B cell (primary cell): ENCODE measurements around the gene IL17REL. TPM values are rescaled to one million over a fixed set of nuclear protein-coding genes. Genes with fewer than 3 reads are reported as not detected.

Source experiments
- ATAC-seq: fragments of 200-7000 bp; cut with Tn5 transposase; one replicate; pipeline ENCODE4 v1.10.0; 2021; ENCODE audit warnings: low read depth, mild to moderate bottlenecking, moderate number of reproducible peaks, moderate library complexity
- CTCF ChIA-PET: fragments of 350-600 bp; sonication (Branson Sonifier 250); formaldehyde crosslinking; loops from one replicate; lab custom pipeline; 2021; ENCODE audit warnings: antibody characterized with exemption, inconsistent platforms; lab: Charles Lee
- POLR2A ChIA-PET: fragments of 350-600 bp; sonication (Branson Sonifier 250); formaldehyde crosslinking; loops from one replicate; lab custom pipeline; 2021; ENCODE audit warnings: antibody characterized with exemption; lab: Charles Lee
- DNase-seq: peaks from one replicate; pipeline ENCODE4 v3.0.0; 2013
- H2AFZ ChIP-seq: 2 replicates; pipeline ENCODE4 v1.6.1; 2012; ENCODE audit warnings: mild to moderate bottlenecking, low read depth, low read length; ENCODE audit not compliant: insufficient read depth, poor library complexity, severe bottlenecking
- H3K27ac ChIP-seq, 2 donors: 1 replicate in 1 of 2; 2 replicates in 1 of 2; pipeline ENCODE4 v1.5.1; 2012 to 2013; ENCODE audit warnings: low read length in 2 of 2, mild to moderate bottlenecking in 2 of 2, moderate library complexity in 1 of 2
- H3K27me3 ChIP-seq, 4 experiments: fragments of 200-600 bp in 1 of 4; sonication (generic) in 1 of 4; replicated peaks in 1 of 4; 1 replicate in 2 of 4; 2 replicates in 2 of 4; pipeline versions ENCODE4 v1.6.1 to v1.7.0; 2013 to 2016; ENCODE audit warnings: low read length in 3 of 4, mild to moderate bottlenecking in 2 of 4, mixed read lengths in 1 of 4, moderate library complexity in 1 of 4; ENCODE audit not compliant: insufficient read depth in 4 of 4, control insufficient read depth in 3 of 4; ENCODE audit errors: control extremely low read depth in 1 of 4
- H3K36me3 ChIP-seq, 2 experiments: replicated peaks in 1 of 2; 1 replicate in 1 of 2; 2 replicates in 1 of 2; pipeline versions ENCODE4 v1.6.1 to v1.7.1; 2013; ENCODE audit warnings: low read length in 1 of 2; ENCODE audit not compliant: insufficient read depth in 2 of 2, control insufficient read depth in 1 of 2; ENCODE audit errors: control extremely low read depth in 1 of 2, extremely low read depth in 1 of 2
- H3K4me1 ChIP-seq, 2 donors: fragments of 200-600 bp in 1 of 2; sonication (generic) in 1 of 2; 1 replicate in 1 of 2; 2 replicates in 1 of 2; pipeline versions ENCODE4 v1.5.1 to v1.6.1; 2013 to 2017; ENCODE audit warnings: low read length in 2 of 2; ENCODE audit not compliant: control insufficient read depth in 2 of 2, insufficient read depth in 2 of 2
- H3K4me2 ChIP-seq: replicated peaks from 2 replicates; pipeline ENCODE3; 2012; ENCODE audit warnings: mild to moderate bottlenecking, low read depth, low read length; ENCODE audit not compliant: poor library complexity, severe bottlenecking
- H3K4me3 ChIP-seq, 5 experiments: fragments of 200-600 bp in 1 of 5; sonication (generic) in 1 of 5; 1 replicate in 3 of 5; 2 replicates in 2 of 5; pipeline versions ENCODE4 v1.5.1 to v1.7.0; 2011 to 2016; ENCODE audit warnings: low read length in 4 of 5, mild to moderate bottlenecking in 4 of 5, low read depth in 2 of 5, control low read depth in 1 of 5, moderate library complexity in 1 of 5; ENCODE audit not compliant: insufficient read depth in 1 of 5; ENCODE audit errors: control extremely low read depth in 1 of 5, extremely low read depth in 1 of 5
- H3K79me2 ChIP-seq: fragments of 200-600 bp; sonication (generic); one replicate; pipeline ENCODE4 v1.6.0; 2016; ENCODE audit warnings: low read length; ENCODE audit not compliant: control insufficient read depth, insufficient read depth
- H3K9ac ChIP-seq: fragments of 200-600 bp; sonication (generic); 2 replicates; pipeline ENCODE4 v1.6.1; 2017; ENCODE audit warnings: mild to moderate bottlenecking, low read length, moderate library complexity
- H3K9me3 ChIP-seq, 3 donors: one replicate each; pipeline versions ENCODE4 v1.6.1 to v1.7.1; 2013; ENCODE audit warnings: low read length in 2 of 3; ENCODE audit not compliant: control insufficient read depth in 2 of 3, insufficient read depth in 1 of 3; ENCODE audit errors: control extremely low read depth in 1 of 3
- H4K20me1 ChIP-seq: 2 replicates; pipeline ENCODE4 v1.6.0; 2012; ENCODE audit warnings: mild to moderate bottlenecking, low read length; ENCODE audit not compliant: insufficient read depth, control insufficient read depth, poor library complexity, severe bottlenecking
- H3K27ac Mint-ChIP-seq: one replicate; pipeline ENCODE4 v1.8.0; 2021; ENCODE audit warnings: mixed read lengths
- H3K27me3 Mint-ChIP-seq: one replicate; pipeline ENCODE4 v1.8.0; 2021; ENCODE audit warnings: mixed read lengths
- H3K4me1 Mint-ChIP-seq: one replicate; pipeline ENCODE4 v1.8.0; 2021; ENCODE audit warnings: mixed read lengths
- H3K4me3 Mint-ChIP-seq: one replicate; pipeline ENCODE4 v1.8.0; 2021; ENCODE audit warnings: mixed read lengths
- H3K9me3 Mint-ChIP-seq: one replicate; pipeline ENCODE4 v1.8.0; 2022; ENCODE audit warnings: mixed read lengths; ENCODE audit not compliant: insufficient read depth
- CTCF ChIP-seq: fragments of 200-600 bp; IDR thresholded peaks from one replicate; pipeline ENCODE4 v1.8.0; 2022; ENCODE audit warnings: antibody characterized with exemption, mild to moderate bottlenecking
- EZH2 ChIP-seq: IDR thresholded peaks from 2 replicates; pipeline ENCODE4 v1.6.1; 2012; ENCODE audit warnings: borderline replicate concordance, low read depth, mild to moderate bottlenecking, moderate library complexity, low read length; ENCODE audit not compliant: insufficient read depth, poor library complexity, severe bottlenecking
- WGBS: methylation state at CpG from one replicate; pipeline ENCODE4 v1.1.5; 2013; ENCODE audit warnings: missing lambda C conversion rate; ENCODE audit not compliant: insufficient coverage; 5-methylcytosine and 5-hydroxymethylcytosine counted together
- intact Hi-C: fragments of 100-400 bp; cut with micrococcal nuclease; formaldehyde crosslinking; loops from one replicate; pipeline ENCODE4 v1.10.0; 2022
- polyA plus RNA-seq: library from polyadenylated mRNA; depleted of rRNA; stranded (reverse); fragments of >200 nt; gene quantifications from 2 replicates; pipeline ENCODE4 v1.2.3, GENCODE V29; 2012
- total RNA-seq, 2 donors: library from RNA; stranded (reverse); fragments of 120-200 nt in 1 of 2; gene quantifications; 1 replicate in 1 of 2; 2 replicates in 1 of 2; pipeline versions ENCODE4 v1.2.3 to v1.2.4, GENCODE V29; 2013 to 2022

Gene IL17REL
- total and polyA plus RNA-seq, 2 donors (not counting 1 experiment from before 2014, with no cell fraction given), result 0.09 to 0.10 TPM

GRCh38 chr22:49954991-49955580 is 57.5 kb downstream of the IL17REL start:
- no peaks in the 10 kb centered on the region for H3K36me3 ChIP-seq
- H3K27ac ChIP-seq, result no peak overlapping the region
- intact Hi-C loops, result no loop called here
- H2AFZ ChIP-seq, result no peak overlapping the region
- H3K9me3 Mint-ChIP-seq, result no peaks in the 10 kb centered on the region
- DNase-seq, result no peak
- no peak overlapping the region for H3K9ac ChIP-seq
- POLR2A ChIA-PET, result interaction anchor here (0.5 to 1.8 kb wide), 2 partner anchors 18 to 19 kb away, joined by 4 to 11 read pairs; no protein-coding TSS in a partner anchor
- peaks cover 6 to 23% of the 10 kb centered on the region in 2 donors for H3K4me1 ChIP-seq
- H3K4me1 Mint-ChIP-seq, result peaks cover 14% of the 10 kb centered on the region
- H3K27ac Mint-ChIP-seq, result peak overlapping the region; percentile 50
- H3K4me3 ChIP-seq, result no peak overlapping the region
- H3K27me3 ChIP-seq, result no peaks in the 10 kb centered on the region
- CTCF ChIA-PET, result no interaction called here
- H3K79me2 ChIP-seq, result peaks cover 4% of the 10 kb centered on the region
- no peak overlapping the region for H3K4me3 Mint-ChIP-seq
- no peaks in the 10 kb centered on the region for H4K20me1 ChIP-seq
- H3K9me3 ChIP-seq, result no peaks in the 10 kb centered on the region
- H3K27me3 Mint-ChIP-seq, result no peaks in the 10 kb centered on the region
- H3K4me2 ChIP-seq, result no peak overlapping the region
- TF ChIP-seq EZH2, result no peak
- TF ChIP-seq CTCF, result no peak
- 85% methylated on average over 14 of the region's 15 CpGs for WGBS
- no peak for ATAC-seq

- no peak for ATAC-seq
- Histone ChIP-seq H3K9me3 (no peaks in the 10 kb centered on the region), H3K79me2 (peaks cover 2% of the 10 kb centered on the region), H4K20me1 (no peaks in the 10 kb centered on the region), H3K27ac (no peak overlapping the region), H3K27me3 (no peaks in the 10 kb centered on the region), H3K36me3 (no peaks in the 10 kb centered on the region), H3K4me2 (no peak overlapping the region), H3K4me3 (no peak overlapping the region), H3K9ac (no peak overlapping the region), H2AFZ (no peak overlapping the region), H3K4me1 (peaks cover 1 to 17% of the 10 kb centered on the region in 2 donors)
- no peak for DNase-seq
- TF ChIP-seq EZH2 (no peak), CTCF (no peak)
- H3K27ac Mint-ChIP-seq, result no peak overlapping the region
- CTCF ChIA-PET, result no interaction called here
- no peaks in the 10 kb centered on the region for H3K27me3 Mint-ChIP-seq
- POLR2A ChIA-PET, result interaction anchor here (0.5 kb wide), 1 partner anchor 578 kb away, joined by 4 read pairs; no protein-coding TSS in a partner anchor
- intact Hi-C loops, result no loop called here
- 94% methylated on average over 8 of the region's 8 CpGs for WGBS
- peaks cover 9% of the 10 kb centered on the region for H3K4me1 Mint-ChIP-seq
- no peak overlapping the region for H3K4me3 Mint-ChIP-seq
- H3K9me3 Mint-ChIP-seq, result no peaks in the 10 kb centered on the region
Measured at GRCh38 chr22:49954354-49954753, 58.2 kb downstream of the IL17REL start.
